Natural killer cell treated with Interleukin-12 subunit alpha and Interleukin-12 subunit beta and Interleukin-15 and Interleukin-18, amount 100 ng/mL, for 72 hours (primary cell): ENCODE data around the gene SPTBN2. TPM values are rescaled to one million over a fixed set of nuclear protein-coding genes. Genes with fewer than 3 reads are reported as not detected.
A peak's percentile ranks its signal among the peaks of the same experiment; 100 is the strongest.
"Not testable (repeated sequence)": the region's sequence is repeated elsewhere in the genome, so short reads cannot be mapped to it uniquely, and the experiment has no call there.

ENCODE experiments used
- ATAC-seq, 2 donors: fragments of 150-1000 bp; cut with Tn5 transposase in 1 of 2; sonication (Bioruptor Pico), chemical (Tn5 transposase) in 1 of 2; 2 replicates each; pipeline ENCODE4 v1.10.0; 2021
- DNase-seq: peaks from one replicate; pipeline ENCODE4 v3.0.0; 2022; ENCODE audit warnings: low spot score
- H3K27ac Mint-ChIP-seq, 2 donors: 1 replicate in 1 of 2; 2 replicates in 1 of 2; pipeline ENCODE4 v1.8.0; 2022; ENCODE audit warnings: mixed read lengths in 2 of 2, mild to moderate bottlenecking in 1 of 2, moderate library complexity in 1 of 2
- H3K27me3 Mint-ChIP-seq, 2 donors: 1 replicate in 1 of 2; 2 replicates in 1 of 2; pipeline ENCODE4 v1.8.0; 2022; ENCODE audit warnings: mixed read lengths in 2 of 2
- H3K36me3 Mint-ChIP-seq: one replicate; pipeline ENCODE4 v1.8.0; 2022; ENCODE audit warnings: mixed read lengths
- H3K4me1 Mint-ChIP-seq, 2 donors: 1 replicate in 1 of 2; 2 replicates in 1 of 2; pipeline ENCODE4 v1.8.0; 2022; ENCODE audit warnings: low read depth in 2 of 2, mixed read lengths in 2 of 2, mild to moderate bottlenecking in 1 of 2
- H3K4me3 Mint-ChIP-seq: one replicate; pipeline ENCODE4 v1.8.0; 2022; ENCODE audit warnings: mixed read lengths
- H3K9me3 Mint-ChIP-seq: 2 replicates; pipeline ENCODE4 v1.8.0; 2022; ENCODE audit warnings: mixed read lengths
- total RNA-seq, 2 donors: library from RNA; stranded (reverse); gene quantifications; one replicate each; pipeline ENCODE4 v1.2.3, GENCODE V29; 2022

The SPTBN2 gene
- total RNA-seq, 2 donors from 2014 or later = 0.93 TPM; not detected in 1

DNA sequence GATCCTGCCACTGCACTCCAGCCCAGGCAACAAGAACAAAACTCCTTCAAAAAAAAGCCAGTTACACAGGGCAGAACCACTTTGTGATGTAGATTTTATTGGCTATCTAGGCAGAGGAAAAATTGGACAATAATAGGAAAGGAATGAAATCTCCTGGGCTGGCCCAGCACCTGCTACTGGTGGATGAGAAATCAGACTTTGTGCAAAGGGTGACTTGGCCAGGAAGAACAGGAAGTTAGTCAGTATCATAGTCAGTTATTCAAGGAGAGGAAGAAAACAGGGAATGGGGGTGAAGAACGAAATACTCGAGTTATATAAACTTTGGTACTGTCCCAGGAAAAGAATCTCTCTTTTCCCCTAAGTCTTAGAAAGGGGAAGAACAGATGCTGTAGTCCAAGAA lies 11.0 kb upstream of the SPTBN2 start:
- peaks cover 6 to 9% of the 10 kb centered on the region in 2 donors for H3K27me3 Mint-ChIP-seq
- no peak overlapping the region for H3K27ac Mint-ChIP-seq
- DNase-seq (no peak), ATAC-seq (no peak)
- no peaks in the 10 kb centered on the region for H3K36me3 Mint-ChIP-seq
- peaks cover 5% of the 10 kb centered on the region for H3K9me3 Mint-ChIP-seq
- no peak overlapping the region for H3K4me3 Mint-ChIP-seq
- peaks cover 0 to 4% of the 10 kb centered on the region in 2 donors for H3K4me1 Mint-ChIP-seq

DNA sequence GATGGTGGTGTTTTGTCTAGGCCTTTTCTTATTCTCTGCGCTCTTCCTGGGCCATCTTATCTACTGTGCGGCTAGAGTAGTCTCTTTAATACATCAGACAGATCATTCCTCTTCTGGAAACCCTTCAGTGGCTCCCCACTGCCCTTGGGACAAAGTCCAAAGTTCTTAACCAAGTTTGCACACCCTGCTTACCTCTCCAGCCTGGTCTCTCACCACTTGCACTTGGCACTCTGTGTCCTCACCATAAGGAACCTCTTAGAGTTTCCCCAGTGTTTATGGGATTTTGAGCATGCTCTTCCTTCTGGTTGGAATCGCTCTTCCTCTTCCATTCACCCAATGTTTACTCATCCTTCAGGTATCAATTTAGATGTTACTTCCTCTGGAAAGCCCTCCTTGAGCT lies 5.2 kb upstream of the SPTBN2 start:
- no peaks in the 10 kb centered on the region for H3K4me1 Mint-ChIP-seq
- H3K36me3 Mint-ChIP-seq = no peaks in the 10 kb centered on the region

DNA sequence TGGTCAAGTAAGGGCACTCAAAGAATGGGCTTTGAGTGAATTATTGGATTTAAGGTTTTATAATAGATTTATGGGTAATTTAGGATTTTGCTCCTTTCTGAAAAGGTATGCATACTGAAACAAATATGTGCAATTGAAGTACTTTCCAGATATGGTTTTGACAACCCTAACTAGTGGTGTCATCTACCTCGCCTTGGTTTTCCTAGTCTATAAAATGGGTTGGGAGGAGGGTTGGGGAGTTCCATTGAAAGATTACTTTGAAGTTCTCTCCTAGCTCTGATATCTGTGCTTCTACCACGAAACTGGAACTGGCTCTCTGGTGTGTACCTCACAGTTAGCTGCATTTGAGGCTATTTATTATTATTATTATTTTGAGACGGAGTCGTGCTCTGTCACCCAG lies 431 bp upstream of the SPTBN2 start:
- H3K27ac Mint-ChIP-seq = no peak overlapping the region
- peaks cover 15 to 17% of the 10 kb centered on the region in 2 donors for H3K4me1 Mint-ChIP-seq
- H3K36me3 Mint-ChIP-seq = peaks cover 6% of the 10 kb centered on the region
- DNase-seq = no peak
- ATAC-seq = no peak
- H3K9me3 Mint-ChIP-seq = no peaks in the 10 kb centered on the region
- H3K4me3 Mint-ChIP-seq = no peak overlapping the region
- H3K27me3 Mint-ChIP-seq = peaks cover 49 to 66% of the 10 kb centered on the region in 2 donors

More for the DNA sequence above, 5.2 kb upstream of the SPTBN2 start:
- DNase-seq (no peak), ATAC-seq (no peak)
- H3K27me3 Mint-ChIP-seq = peaks cover 30 to 43% of the 10 kb centered on the region in 2 donors
- H3K4me3 Mint-ChIP-seq = no peak overlapping the region
- no peak overlapping the region for H3K27ac Mint-ChIP-seq
- H3K9me3 Mint-ChIP-seq = no peaks in the 10 kb centered on the region

DNA sequence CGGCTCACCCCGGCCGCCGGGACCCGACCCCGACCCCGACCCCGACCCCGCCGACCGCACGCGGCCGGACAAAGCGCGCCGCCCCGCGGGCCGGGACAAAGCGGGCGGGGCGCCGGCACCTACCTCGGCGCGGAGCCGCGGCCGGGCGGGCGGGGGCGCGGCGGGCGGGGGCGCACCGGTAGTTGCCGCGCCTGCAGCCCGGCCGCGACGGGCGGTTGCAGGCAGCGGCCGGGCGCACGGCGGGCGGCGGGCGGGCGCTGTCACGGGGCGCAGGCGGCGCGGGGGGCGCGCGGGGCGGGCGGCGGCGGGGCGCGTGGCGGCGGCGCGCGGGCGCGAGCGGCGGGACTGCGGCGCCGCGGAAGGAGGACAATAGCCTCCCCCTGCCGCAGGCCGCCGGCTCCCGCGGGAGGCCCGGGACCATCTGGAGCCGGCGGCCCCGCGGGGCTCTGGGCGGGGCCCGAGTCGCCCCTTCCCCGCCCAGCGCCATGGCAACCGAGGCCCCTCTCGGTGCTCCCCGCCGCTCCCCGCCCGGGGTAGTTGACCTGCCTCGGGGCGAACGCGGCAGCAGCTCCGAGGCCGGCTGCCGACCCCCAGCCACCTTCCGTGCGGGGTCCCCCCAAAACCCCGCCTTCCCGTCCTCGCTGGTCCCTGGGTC lies 851 bp downstream of the SPTBN2 start:
- Mint-ChIP-seq H3K27ac (no peak overlapping the region), H3K9me3 (no peaks in the 10 kb centered on the region), H3K36me3 (peaks cover 6% of the 10 kb centered on the region), H3K4me3 (peak overlapping the region; percentile 88), H3K27me3 (peaks cover 41 to 55% of the 10 kb centered on the region in 2 donors), H3K4me1 (peaks cover 15 to 17% of the 10 kb centered on the region in 2 donors)
- DNase-seq (no peak), ATAC-seq (peak; percentile 11 to 25)

DNA sequence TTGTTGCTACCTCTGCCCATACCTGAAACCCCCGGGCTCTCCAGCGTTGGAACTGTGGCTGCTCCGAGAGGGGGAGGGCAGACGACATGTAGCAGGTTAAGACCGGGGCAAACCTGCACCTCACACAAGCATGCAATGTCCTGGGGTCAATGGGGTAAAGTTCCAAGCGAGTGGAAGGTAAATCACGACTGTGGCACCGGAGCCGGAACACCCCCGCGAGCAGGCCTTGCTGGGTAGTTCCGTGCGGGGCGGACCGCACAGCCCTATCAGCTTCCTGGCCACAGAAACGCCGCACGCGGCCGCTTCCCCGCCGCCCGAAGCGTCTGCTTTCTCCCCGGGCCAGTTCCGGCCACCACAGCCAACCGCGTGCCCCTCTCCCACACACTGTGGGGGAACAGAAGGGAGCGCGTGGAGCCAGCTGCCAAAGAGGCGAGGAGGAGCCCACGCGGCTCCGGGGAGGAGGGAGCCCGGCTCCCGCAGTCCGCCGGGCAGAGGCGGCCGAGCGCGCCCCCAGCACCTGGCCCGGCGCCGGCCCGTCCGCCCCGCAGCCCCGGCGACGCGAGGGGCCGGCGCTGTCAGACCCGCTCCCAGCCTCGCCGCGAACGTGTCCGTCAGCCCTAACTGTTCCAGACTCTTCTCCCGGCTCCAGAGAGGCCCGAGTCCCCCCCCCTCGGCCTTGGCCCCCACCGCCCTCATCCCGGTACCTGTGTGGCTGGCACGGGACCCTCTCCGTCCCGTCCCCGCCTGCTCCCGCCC lies 1.6 kb downstream of the SPTBN2 start:
- H3K27ac Mint-ChIP-seq = no peak overlapping the region
- peak overlapping the region; percentile 73 for H3K4me3 Mint-ChIP-seq
- no peaks in the 10 kb centered on the region for H3K9me3 Mint-ChIP-seq
- ATAC-seq (peak; percentile 69 to 70), DNase-seq (no peak)
- H3K27me3 Mint-ChIP-seq = peaks cover 39 to 48% of the 10 kb centered on the region in 2 donors
- peaks cover 6% of the 10 kb centered on the region for H3K36me3 Mint-ChIP-seq
- peaks cover 15 to 17% of the 10 kb centered on the region in 2 donors for H3K4me1 Mint-ChIP-seq

DNA sequence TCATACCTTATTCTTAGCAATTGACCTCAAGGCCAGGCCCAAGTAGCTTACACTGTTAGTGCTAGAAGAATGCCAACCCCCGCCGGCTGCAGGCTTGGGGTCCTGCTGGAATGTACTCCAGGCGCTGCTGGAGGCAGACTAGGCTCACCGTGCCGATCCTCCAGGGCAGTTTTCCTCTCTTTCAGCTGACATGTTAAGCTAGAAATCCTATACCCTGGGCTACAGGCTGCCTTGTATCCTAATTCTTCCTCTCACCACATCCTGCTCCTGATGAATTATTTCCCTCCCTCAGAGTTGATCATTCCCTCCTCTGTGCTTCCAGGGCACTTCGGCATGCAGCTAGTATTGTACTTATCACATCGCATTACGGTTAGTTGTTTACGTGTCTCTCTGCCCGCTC lies 3.4 kb downstream of the SPTBN2 start:
- Mint-ChIP-seq H3K9me3 (no peaks in the 10 kb centered on the region), H3K36me3 (peaks cover 6% of the 10 kb centered on the region), H3K4me1 (peaks cover 15 to 18% of the 10 kb centered on the region in 2 donors), H3K27me3 (peaks cover 35 to 36% of the 10 kb centered on the region in 2 donors), H3K4me3 (no peak overlapping the region), H3K27ac (no peak overlapping the region)
- ATAC-seq (no peak), DNase-seq (peak; percentile 51)

DNA sequence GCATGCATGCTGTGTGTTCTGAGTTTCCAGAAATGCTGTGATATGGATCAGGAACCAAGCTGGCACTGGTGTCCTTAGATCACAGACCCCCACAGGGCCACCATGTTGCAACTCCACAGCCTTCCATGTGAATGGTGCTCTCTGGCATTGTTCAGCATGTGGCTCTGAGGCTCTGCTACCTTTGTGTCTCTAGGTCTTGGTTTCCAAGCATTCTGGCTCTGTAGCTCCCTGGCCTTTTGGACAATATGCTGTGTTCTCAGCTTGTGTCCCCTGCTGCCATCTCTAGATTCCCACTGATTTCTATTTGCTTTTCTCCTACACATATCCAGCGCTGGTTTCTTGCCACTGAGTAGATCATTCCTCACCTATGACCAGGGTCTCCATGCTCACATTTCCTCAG lies 3.9 kb downstream of the SPTBN2 start:
- Mint-ChIP-seq H3K27ac (no peak overlapping the region), H3K27me3 (peaks cover 35 to 40% of the 10 kb centered on the region in 2 donors), H3K36me3 (peaks cover 6% of the 10 kb centered on the region), H3K4me3 (no peak overlapping the region), H3K9me3 (no peaks in the 10 kb centered on the region), H3K4me1 (peaks cover 20 to 23% of the 10 kb centered on the region in 2 donors)
- DNase-seq (peak; percentile 26), ATAC-seq (no peak)

DNA sequence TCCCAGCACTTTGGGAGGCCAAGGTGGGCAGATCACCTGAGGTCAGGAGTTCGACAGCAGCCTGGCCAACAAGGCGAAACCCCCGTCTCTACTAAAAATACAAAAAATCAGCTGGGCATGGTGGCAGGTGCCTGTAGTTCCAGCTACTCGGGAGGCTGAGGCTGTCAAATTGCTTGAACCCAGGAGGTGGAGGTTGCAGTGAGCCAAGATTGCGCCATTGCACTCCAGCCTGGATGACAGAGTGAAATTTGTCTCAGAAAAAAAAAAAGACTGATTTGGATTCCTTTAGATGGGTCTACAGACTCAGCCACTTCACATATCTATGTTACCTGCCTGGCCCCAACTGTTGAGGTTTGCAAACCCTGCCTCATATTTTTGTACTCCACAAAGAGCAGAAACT lies 4.8 kb downstream of the SPTBN2 start:
- ATAC-seq, DNase-seq, H3K36me3 Mint-ChIP-seq, H3K4me3 Mint-ChIP-seq, H3K27ac Mint-ChIP-seq, H3K9me3 Mint-ChIP-seq: not testable (repeated sequence)
- peaks cover 23 to 25% of the 10 kb centered on the region in 2 donors for H3K4me1 Mint-ChIP-seq
- peaks cover 34 to 38% of the 10 kb centered on the region in 2 donors for H3K27me3 Mint-ChIP-seq

DNA sequence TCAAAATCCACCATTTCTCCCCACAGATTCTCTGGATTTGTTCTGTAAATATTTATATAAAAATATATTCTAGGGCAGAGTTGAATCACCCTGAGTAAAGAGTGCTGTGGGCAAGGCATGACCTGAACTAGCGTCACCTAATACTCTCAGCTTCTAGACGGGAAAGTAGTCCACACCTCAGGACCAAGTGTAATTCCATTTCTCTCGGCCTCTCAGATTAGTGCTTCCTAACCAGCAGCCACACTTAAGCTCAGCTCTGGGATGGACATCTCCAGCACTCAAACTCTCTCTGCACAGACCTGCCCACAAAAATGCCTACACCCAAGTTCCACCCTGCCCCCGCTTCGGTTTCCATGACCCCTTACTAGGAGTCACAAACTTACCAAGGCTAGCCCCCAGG lies 5.3 kb downstream of the SPTBN2 start:
- ATAC-seq (no peak), DNase-seq (no peak)
- H3K4me1 Mint-ChIP-seq = peaks cover 20 to 21% of the 10 kb centered on the region in 2 donors
- peaks cover 3% of the 10 kb centered on the region for H3K36me3 Mint-ChIP-seq
- H3K9me3 Mint-ChIP-seq = no peaks in the 10 kb centered on the region
- H3K27me3 Mint-ChIP-seq = peaks cover 30 to 36% of the 10 kb centered on the region in 2 donors
- H3K27ac Mint-ChIP-seq = no peak overlapping the region
- H3K4me3 Mint-ChIP-seq = no peak overlapping the region

DNA sequence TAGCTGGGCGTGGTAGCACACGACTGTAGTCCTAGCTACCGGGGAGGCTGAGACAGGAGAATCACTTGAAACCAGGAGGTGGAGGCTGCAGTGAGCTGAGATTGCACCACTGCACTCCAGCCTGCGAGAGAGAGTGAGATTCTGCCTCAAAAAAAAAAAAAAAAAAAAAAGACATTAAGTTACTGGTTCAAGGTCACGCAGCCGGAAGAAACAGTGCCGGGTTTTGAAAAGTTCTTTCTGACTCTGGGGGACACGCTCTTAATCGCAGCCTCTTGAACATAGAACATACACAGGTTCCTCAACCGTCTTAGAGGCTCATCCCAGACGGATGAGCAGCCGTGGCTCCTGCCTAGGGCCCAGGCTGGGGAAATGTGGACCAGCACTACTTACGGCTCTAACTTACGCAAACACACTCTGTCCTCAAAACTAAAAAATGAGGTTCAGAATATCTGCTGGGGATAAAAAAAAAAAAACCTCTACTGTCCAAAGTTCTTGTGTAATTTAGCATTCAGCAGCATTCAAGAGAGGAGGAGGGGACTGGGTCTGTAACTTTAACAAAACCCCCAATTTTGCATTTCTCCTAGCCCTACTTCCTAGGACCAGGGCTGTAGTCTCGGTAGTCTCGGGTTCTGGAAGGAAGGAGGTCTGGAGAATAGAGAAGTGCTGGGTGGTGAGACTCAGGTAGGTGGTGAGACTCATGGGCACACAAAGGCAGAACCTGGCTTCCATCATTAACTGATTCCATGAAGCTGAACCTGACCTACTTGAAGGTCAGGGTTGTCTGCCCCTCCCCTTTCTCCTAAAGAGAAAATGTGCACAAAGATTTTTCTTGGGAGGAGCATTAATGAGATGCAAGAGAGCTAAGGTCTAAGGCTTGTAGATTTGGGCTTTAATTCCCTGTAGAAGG lies 6.0 kb downstream of the SPTBN2 start:
- H3K4me1 Mint-ChIP-seq = peaks cover 18% of the 10 kb centered on the region in 2 donors
- H3K27ac Mint-ChIP-seq = no peak overlapping the region
- H3K4me3 Mint-ChIP-seq = no peak overlapping the region
- no peak for DNase-seq
- H3K27me3 Mint-ChIP-seq = peaks cover 25 to 34% of the 10 kb centered on the region in 2 donors
- no peak for ATAC-seq
- H3K9me3 Mint-ChIP-seq = no peaks in the 10 kb centered on the region
- no peaks in the 10 kb centered on the region for H3K36me3 Mint-ChIP-seq

DNA sequence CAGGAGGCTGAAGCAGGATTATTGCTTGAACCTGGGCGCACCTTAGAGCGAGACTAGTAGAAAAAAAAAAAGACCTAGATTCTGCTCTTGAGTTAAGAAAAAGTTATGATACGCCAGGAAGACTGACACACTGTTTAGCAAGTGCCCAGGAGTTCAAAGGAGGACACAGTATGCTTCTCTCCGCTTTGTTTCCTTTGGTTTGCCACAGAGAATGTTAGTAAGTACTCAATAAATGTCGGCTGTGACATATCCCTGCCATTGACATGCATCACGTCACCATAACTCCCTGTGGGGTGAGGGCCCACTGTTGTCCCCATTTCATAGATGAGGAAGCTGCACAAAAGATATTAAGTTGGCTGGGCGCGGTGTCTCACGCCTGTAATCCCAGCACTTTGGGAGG lies 7.1 kb downstream of the SPTBN2 start:
- Mint-ChIP-seq H3K4me3 (no peak overlapping the region), H3K27me3 (peaks cover 21 to 35% of the 10 kb centered on the region in 2 donors), H3K4me1 (peaks cover 15% of the 10 kb centered on the region in 2 donors), H3K27ac (no peak overlapping the region), H3K9me3 (no peaks in the 10 kb centered on the region), H3K36me3 (no peaks in the 10 kb centered on the region)
- ATAC-seq = no peak
- DNase-seq = no peak

DNA sequence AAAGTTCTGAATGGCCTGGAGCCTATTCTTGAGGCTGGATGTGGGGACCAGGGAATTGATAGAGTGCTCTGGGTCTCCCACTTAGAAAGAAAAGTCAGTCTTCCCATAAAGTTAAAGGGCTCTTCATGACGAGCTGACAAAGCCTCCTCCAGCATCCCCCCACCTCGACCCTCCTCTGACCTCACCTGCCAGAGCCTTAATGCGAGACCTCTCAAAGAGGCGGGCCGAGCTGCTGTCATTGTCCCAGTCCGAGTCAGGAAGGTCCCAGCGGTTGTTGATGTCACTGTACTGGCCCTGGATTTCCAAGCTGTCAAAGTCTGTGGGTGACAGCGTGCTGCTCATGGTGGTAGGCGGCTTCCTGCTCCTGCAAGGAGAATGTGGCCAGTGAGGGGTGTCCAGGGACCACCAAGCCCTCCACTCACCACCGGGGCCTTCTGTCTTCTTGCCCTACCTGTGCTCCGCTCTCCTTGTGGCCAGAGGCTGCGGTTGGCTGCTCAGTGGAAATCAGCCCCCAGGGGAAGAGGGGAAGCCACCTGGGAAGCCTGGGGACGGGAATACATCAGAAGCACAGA lies 8.0 kb downstream of the SPTBN2 start:
- no peak for DNase-seq
- Mint-ChIP-seq H3K4me3 (no peak overlapping the region), H3K27ac (no peak overlapping the region), H3K36me3 (no peaks in the 10 kb centered on the region), H3K27me3 (peaks cover 16 to 29% of the 10 kb centered on the region in 2 donors), H3K9me3 (no peaks in the 10 kb centered on the region), H3K4me1 (peaks cover 7 to 8% of the 10 kb centered on the region in 2 donors)
- ATAC-seq = no peak

DNA sequence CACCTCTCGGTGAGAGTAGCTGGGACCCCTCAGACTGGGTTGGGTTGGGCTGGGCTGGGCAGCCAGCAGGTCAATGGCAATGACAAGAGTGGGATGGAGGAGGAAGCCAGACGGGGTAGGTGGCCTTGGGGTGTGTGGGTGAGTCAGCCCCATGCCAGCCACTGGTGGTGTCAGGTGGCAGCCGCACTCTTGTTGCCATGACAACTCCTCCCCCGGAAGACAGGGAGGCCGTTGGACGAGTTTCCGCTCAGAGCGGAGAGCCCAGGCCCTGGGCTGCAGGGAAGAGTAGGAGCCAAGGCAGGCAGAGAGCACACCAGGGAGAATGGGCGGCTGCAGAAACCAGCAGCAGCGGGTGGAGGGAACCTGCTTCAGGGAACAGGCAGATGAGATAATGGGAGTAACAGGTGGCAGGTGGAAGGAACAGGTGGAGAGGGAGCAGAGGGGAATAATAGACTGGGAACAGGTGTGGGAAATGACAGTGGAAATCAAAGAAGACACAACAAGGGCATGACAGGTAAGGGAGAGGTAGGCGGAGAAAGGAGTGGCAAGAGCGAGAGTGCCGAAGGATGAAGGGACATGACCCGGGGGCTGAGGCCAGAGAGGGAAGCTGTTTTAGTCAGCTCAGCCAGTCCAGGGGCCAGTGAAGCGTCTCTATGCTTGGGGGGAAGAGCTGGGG lies 8.7 kb downstream of the SPTBN2 start:
- peaks cover 10 to 22% of the 10 kb centered on the region in 2 donors for H3K27me3 Mint-ChIP-seq
- H3K4me3 Mint-ChIP-seq = peak overlapping the region; percentile 58
- DNase-seq (peak; percentile 70), ATAC-seq (peak; percentile 80 to 85)
- peaks cover 7 to 8% of the 10 kb centered on the region in 2 donors for H3K4me1 Mint-ChIP-seq
- no peaks in the 10 kb centered on the region for H3K36me3 Mint-ChIP-seq
- H3K27ac Mint-ChIP-seq = no peak overlapping the region
- H3K9me3 Mint-ChIP-seq = no peaks in the 10 kb centered on the region
